ENCODE results near the gene C20orf202.

DNA sequence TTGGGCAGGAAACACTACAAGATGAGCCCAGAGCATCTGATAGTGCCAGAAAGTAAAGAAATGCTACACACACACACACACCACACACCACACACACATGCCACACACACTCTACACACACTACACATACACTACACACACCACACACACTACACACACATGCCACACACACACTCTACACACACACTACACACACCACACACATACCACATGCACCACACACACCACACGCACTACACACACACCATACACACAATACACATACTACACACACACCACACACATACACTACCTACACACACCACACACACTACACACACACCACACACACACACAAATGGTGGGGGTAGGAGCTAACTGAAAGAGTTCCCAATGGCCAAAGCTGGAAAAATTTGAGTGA lies 14.9 kb upstream of the C20orf202 start:
- TF ChIP-seq, protein P1, sequence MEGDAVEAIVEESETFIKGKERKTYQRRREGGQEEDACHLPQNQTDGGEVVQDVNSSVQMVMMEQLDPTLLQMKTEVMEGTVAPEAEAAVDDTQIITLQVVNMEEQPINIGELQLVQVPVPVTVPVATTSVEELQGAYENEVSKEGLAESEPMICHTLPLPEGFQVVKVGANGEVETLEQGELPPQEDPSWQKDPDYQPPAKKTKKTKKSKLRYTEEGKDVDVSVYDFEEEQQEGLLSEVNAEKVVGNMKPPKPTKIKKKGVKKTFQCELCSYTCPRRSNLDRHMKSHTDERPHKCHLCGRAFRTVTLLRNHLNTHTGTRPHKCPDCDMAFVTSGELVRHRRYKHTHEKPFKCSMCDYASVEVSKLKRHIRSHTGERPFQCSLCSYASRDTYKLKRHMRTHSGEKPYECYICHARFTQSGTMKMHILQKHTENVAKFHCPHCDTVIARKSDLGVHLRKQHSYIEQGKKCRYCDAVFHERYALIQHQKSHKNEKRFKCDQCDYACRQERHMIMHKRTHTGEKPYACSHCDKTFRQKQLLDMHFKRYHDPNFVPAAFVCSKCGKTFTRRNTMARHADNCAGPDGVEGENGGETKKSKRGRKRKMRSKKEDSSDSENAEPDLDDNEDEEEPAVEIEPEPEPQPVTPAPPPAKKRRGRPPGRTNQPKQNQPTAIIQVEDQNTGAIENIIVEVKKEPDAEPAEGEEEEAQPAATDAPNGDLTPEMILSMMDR (IDR thresholded peaks at IDR 0.05 in 2 of 3, conservative IDR thresholded peaks at IDR 0.05 in 1 of 3; ENCODE audit: borderline replicate concordance in 1 of 3, insufficient read depth in 1 of 3, low read depth in 2 of 3, low read length in 2 of 3): no peak
- TF ChIP-seq RAD21 (IDR thresholded peaks at IDR 0.05; ENCODE audit: low read depth): no peak

Measured in HCT116 (cell line).